Activated T-cell treated with anti-CD3 and anti-CD28 coated beads, Interleukin-2, amount 50 U/mL, for 4 hours (primary cell): ENCODE measurements around the gene CDH5. TPM values are rescaled to one million over a fixed set of nuclear protein-coding genes. Genes with fewer than 3 reads are reported as not detected.

Source experiments
- ATAC-seq, 2 donors: fragments of 200-7000 bp; cut with Tn5 transposase; one replicate each; pipeline ENCODE4 v1.10.0; 2021
- DNase-seq: peaks from one replicate; pipeline ENCODE4 v3.0.0-alpha.2; 2020
- H3K27me3 Mint-ChIP-seq: one replicate; pipeline ENCODE4 v1.8.0; 2021; ENCODE audit warnings: low read depth, mixed read lengths
- H3K36me3 Mint-ChIP-seq: one replicate; pipeline ENCODE4 v1.8.0; 2022; ENCODE audit warnings: mixed read lengths; ENCODE audit not compliant: insufficient read depth
- H3K4me1 Mint-ChIP-seq: one replicate; pipeline ENCODE4 v1.8.0; 2021; ENCODE audit warnings: low read depth, mixed read lengths
- H3K4me3 Mint-ChIP-seq: one replicate; pipeline ENCODE4 v1.8.0; 2021; ENCODE audit warnings: mild to moderate bottlenecking, moderate library complexity, mixed read lengths
- H3K9me3 Mint-ChIP-seq: one replicate; pipeline ENCODE4 v1.8.0; 2021; ENCODE audit warnings: mixed read lengths
- total RNA-seq, 3 donors: library from RNA; stranded (reverse); gene quantifications; one replicate each; pipeline ENCODE4 v1.2.1, GENCODE V29; 2021

The CDH5 gene
- total RNA-seq, 3 donors from 2014 or later: 0.13 TPM; not detected in 2

DNA sequence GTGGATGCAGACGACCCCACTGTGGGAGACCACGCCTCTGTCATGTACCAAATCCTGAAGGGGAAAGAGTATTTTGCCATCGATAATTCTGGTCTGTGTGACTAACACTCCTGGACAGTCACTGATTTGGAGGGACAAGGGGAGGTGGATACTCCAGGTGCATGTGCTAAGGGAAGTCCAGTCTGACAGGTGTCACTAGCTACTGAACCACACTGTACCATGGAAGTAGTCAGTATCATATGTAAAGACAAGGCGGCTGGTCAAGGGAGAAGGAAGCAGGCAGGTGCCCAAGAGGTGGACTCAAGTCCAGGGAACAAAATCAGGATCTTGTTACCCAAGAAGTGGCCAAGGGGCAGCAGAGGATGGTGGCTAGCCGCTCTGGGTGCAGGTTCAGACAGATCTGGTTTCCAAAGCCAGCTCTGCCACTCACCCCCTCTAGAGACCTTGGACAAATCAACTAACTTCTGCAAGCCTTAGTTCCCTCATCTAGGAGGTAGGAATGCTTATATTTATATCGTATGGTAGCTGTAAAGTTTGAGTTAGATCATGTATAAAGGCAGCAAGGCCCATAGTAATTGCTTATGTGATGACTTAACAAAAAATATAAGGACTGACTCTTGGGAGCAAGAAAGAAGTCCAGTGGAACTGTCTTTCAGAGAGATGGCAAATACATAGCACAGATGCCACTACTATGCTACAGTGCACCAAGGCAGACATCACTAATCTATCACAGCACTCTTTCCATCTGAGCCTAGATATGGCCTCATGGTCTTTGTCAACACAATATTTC is 22.1 kb downstream of the CDH5 start:
- Mint-ChIP-seq H3K9me3 (no peaks in the 10 kb centered on the region), H3K27me3 (peaks cover 1% of the 10 kb centered on the region), H3K4me1 (no peaks in the 10 kb centered on the region), H3K36me3 (no peaks in the 10 kb centered on the region), H3K4me3 (no peak overlapping the region)
- DNase-seq (no peak), ATAC-seq (no peak)

DNA sequence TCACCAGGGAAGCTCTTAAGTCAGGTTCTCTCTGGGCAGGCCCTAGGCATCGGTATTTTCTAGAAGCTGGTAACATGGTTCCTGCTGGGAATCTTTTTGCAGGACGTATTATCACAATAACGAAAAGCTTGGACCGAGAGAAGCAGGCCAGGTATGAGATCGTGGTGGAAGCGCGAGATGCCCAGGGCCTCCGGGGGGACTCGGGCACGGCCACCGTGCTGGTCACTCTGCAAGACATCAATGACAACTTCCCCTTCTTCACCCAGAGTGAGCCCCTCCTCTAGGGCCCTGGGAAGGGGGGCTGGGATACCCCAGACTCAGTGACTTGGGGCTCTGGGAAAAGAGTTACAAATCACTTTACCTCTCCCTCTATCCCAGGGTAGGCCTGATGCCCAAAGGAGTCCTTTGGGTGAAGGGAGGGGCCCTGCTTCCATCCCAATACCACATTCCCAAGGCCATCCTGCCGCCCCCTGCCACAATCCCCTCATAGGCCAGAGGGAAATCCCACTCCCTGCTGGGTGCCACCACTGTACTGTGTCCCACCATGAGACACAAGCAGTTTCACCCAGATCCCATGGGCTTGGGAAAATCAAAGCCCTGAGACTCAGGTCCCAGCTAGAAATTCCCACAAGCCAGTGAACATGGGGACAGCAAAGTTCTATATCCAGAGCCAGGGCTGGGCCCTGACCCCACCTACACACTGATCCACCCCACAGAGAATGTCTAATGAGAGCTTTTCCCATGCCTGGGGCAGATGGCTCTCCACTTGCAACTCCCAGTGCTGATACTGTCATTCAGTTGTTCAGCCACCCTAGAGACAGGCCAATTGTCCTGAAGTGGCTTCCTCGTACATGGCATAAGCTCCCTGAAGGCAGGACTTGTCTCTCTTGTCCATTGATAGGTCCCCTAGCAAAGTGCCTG is 23.0 kb downstream of the CDH5 start:
- Mint-ChIP-seq H3K4me3 (no peak overlapping the region), H3K36me3 (no peaks in the 10 kb centered on the region), H3K4me1 (no peaks in the 10 kb centered on the region), H3K27me3 (peaks cover 1% of the 10 kb centered on the region), H3K9me3 (no peaks in the 10 kb centered on the region)
- ATAC-seq (no peak), DNase-seq (no peak)

DNA sequence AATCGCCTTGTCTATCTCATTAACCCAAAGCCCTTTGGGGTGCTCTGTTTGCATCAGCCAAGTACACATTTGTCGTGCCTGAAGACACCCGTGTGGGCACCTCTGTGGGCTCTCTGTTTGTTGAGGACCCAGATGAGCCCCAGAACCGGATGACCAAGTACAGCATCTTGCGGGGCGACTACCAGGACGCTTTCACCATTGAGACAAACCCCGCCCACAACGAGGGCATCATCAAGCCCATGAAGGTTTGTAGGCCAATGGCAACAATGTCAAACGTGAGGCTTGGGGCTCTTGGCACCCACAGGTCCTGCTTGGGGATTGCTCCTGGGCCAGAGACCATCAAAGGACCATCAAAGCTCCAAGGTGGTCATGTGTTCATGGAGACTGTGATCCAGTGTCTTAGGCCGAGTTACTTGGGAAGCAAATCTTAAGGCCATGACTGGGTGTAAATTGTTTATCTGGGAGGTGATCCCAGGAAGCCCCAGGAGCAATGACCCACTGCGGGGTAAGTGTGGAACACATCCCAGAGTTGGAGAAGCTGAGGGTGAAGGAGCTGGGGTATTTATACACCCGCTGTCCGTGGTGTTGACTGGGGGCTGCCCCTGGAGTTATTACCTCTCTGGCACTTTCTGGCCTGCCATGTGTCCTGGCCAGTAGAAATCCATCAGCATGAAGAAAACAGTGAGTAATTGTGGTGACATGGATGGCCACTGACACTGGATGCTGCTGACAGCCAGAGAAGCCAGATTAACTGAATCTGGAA is 24.0 kb downstream of the CDH5 start:
- Mint-ChIP-seq H3K4me1 (no peaks in the 10 kb centered on the region), H3K27me3 (no peaks in the 10 kb centered on the region), H3K4me3 (no peak overlapping the region), H3K36me3 (no peaks in the 10 kb centered on the region), H3K9me3 (no peaks in the 10 kb centered on the region)
- ATAC-seq (no peak), DNase-seq (no peak)

DNA sequence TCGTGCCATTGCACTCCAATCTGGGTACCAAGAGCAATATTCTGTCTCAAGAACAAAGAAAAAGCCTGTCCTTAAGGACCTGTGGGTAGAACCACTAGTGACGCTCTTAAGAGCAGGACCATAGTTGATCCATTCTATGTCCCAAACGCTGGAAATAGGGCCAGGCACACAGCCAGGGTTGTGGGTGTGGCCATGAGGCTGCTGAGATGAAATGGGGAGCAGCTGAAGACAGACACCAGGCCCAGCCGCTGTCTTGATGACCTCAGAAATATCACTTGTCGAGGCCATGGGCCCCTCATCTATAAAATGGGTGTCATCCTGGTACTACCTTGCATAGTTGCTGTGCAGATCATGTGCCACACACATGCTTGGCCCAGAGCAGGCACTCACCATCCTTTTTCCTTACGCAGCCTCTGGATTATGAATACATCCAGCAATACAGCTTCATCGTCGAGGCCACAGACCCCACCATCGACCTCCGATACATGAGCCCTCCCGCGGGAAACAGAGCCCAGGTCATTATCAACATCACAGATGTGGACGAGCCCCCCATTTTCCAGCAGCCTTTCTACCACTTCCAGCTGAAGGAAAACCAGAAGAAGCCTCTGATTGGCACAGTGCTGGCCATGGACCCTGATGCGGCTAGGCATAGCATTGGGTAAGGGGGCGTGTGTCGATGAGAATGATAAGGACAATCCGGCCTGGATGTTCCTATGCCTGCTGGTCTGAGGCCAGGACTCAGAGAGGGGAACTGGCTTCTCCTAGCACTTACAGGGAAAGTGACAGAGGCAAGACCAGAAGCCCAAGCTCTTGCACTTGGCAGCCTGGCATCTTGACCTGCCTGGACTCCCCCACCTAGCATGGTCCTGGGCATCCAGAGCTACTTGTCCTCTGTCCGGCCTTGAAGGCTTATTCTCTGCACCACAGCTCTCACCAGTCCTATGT is 25.5 kb downstream of the CDH5 start:
- Mint-ChIP-seq H3K9me3 (no peaks in the 10 kb centered on the region), H3K4me3 (no peak overlapping the region), H3K4me1 (no peaks in the 10 kb centered on the region), H3K27me3 (peaks cover 2% of the 10 kb centered on the region), H3K36me3 (no peaks in the 10 kb centered on the region)
- ATAC-seq: no peak
- no peak for DNase-seq

DNA sequence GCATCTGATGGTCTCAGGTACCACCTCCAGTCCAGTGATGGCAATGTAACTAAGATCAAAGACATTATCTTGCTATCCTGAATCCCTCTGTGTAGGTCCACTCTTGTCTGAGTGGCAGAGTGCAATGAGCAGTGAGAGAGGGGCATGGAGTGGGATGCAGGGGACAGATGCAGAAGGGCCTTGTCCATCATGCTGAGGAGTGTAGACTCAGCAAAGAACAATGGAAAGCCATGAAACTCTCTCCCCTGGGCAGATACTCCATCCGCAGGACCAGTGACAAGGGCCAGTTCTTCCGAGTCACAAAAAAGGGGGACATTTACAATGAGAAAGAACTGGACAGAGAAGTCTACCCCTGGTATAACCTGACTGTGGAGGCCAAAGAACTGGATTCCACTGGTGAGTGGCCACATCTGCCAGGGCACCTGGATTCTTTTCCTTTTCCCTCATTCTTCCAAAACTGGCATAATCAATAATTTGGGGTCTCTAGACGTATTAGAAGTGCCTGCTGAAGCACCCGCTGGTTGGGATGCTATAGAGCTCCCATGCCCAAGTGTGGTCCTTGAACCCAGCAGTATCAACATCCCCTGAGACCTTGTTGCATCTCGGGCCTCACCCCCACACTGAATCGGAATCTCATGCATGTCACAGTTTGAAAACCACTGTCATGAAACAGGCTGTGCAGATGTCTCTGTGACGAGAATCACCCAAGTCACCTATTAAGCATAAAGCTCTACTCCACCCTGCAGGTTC is 29.5 kb downstream of the CDH5 start:
- no peaks in the 10 kb centered on the region for H3K4me1 Mint-ChIP-seq
- no peaks in the 10 kb centered on the region for H3K9me3 Mint-ChIP-seq
- DNase-seq (no peak), ATAC-seq (no peak)
- no peak overlapping the region for H3K4me3 Mint-ChIP-seq
- no peaks in the 10 kb centered on the region for H3K36me3 Mint-ChIP-seq
- H3K27me3 Mint-ChIP-seq: peaks cover 2% of the 10 kb centered on the region

DNA sequence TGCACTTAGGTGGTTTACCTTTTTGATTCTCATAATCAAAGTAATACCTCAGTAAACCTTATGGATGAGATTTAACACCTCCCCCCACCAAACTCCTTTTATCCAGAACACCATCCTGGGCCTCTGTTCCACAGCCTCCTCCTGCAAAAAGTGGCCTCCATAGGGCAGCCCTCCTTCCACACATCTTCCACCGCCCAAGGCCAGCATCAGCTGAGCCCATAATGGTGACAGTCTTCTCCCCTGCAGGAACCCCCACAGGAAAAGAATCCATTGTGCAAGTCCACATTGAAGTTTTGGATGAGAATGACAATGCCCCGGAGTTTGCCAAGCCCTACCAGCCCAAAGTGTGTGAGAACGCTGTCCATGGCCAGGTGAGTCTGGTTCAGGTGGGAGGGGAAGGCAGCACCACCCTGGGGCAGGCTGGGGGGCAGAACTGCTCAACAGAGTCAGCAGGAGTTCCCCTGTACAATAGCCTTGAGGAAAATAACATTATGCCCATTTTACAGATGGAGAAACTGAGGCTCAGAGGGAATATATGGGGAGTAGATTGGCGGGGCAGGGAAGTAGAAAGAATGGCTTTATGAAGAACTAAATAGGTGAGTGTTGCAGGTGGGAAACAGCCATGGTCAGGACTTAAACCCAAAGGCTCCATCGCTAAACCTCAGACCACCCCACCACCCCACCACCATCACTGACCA is 31.4 kb downstream of the CDH5 start:
- H3K4me1 Mint-ChIP-seq: no peaks in the 10 kb centered on the region
- ATAC-seq (no peak), DNase-seq (no peak)
- no peaks in the 10 kb centered on the region for H3K9me3 Mint-ChIP-seq
- H3K27me3 Mint-ChIP-seq: peaks cover 9% of the 10 kb centered on the region
- no peak overlapping the region for H3K4me3 Mint-ChIP-seq
- H3K36me3 Mint-ChIP-seq: no peaks in the 10 kb centered on the region

DNA sequence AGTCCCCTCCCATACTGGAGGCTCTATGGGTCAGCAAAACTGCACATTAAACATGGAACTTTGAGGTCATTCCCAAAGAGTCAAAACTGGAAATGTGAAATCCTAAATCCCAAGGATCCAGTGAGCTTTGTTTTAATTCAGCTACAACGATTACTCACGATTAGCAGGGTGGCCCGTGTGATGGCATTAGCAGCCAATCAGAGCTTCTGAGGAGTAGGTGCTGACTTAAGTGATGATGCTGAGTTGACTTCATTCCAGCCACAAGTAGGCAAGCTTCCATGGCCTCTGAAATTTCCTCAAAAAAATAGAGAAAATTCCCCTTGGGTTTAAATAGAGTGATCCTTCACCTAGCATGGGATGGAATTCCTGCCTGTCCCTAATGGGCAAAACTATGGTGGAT is 32.5 kb downstream of the CDH5 start:
- Mint-ChIP-seq H3K4me3 (no peak overlapping the region), H3K36me3 (no peaks in the 10 kb centered on the region), H3K27me3 (peaks cover 10% of the 10 kb centered on the region), H3K4me1 (no peaks in the 10 kb centered on the region), H3K9me3 (no peaks in the 10 kb centered on the region)
- ATAC-seq (no peak), DNase-seq (no peak)

DNA sequence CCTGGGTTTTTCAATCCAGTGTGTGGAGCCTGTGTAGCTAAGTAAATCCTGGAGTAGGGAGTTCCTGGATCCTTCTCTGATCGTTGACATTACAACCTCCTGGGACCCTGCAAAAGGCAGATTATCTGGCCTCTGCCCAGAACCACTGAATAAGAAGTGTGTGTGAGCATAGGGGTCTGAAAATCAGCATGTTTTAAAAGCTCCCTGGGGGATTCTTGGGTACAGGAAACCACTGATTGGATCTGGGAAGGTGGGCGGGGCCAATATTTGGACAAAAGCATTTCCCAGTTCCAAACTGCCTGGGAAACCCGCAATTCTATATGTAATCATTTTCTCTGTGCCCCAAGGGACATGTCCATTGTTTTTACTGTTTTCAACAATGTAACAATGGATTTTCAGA is 33.4 kb downstream of the CDH5 start:
- ATAC-seq (no peak), DNase-seq (no peak)
- no peak overlapping the region for H3K4me3 Mint-ChIP-seq

DNA sequence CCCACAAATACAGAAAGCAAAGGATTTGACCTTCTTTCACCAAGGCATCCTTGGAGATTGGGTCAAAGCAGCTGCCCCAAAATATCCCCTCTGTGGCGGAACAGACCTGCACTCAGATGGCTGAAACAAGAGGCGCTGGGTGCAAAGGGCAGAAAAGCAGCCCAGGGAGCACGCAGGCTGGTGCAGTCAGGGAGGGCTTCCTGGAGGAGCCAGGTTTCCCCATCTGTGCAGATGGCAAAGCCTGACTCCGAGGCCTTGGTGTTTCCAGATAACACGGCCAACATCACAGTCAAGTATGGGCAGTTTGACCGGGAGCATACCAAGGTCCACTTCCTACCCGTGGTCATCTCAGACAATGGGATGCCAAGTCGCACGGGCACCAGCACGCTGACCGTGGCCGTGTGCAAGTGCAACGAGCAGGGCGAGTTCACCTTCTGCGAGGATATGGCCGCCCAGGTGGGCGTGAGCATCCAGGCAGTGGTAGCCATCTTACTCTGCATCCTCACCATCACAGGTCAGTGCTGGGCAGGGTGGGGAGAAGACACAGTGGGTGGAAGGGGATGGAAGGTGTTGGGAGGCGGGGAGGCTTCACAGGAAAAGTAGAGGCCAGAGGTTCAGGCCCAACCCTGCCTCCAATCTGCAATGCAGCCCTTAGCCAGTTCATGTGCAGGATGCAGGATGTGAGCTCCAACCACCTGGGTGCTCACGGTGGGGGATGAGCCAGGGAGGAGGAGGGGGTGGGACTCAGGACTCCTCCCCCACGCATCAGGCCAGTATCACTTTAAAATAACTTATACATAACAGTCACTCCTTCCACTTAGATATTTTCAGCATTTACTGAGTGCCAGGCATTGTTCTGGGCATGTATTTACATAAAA is 34.3 kb downstream of the CDH5 start:
- H3K36me3 Mint-ChIP-seq: no peaks in the 10 kb centered on the region
- DNase-seq (no peak), ATAC-seq (no peak)
- H3K4me3 Mint-ChIP-seq: no peak overlapping the region
- H3K27me3 Mint-ChIP-seq: peaks cover 13% of the 10 kb centered on the region
- peaks cover 4% of the 10 kb centered on the region for H3K9me3 Mint-ChIP-seq
- no peaks in the 10 kb centered on the region for H3K4me1 Mint-ChIP-seq

More for the DNA sequence above, 33.4 kb downstream of the CDH5 start:
- no peaks in the 10 kb centered on the region for H3K36me3 Mint-ChIP-seq
- peaks cover 13% of the 10 kb centered on the region for H3K27me3 Mint-ChIP-seq
- peaks cover under 1% of the 10 kb centered on the region for H3K9me3 Mint-ChIP-seq
- no peaks in the 10 kb centered on the region for H3K4me1 Mint-ChIP-seq

DNA sequence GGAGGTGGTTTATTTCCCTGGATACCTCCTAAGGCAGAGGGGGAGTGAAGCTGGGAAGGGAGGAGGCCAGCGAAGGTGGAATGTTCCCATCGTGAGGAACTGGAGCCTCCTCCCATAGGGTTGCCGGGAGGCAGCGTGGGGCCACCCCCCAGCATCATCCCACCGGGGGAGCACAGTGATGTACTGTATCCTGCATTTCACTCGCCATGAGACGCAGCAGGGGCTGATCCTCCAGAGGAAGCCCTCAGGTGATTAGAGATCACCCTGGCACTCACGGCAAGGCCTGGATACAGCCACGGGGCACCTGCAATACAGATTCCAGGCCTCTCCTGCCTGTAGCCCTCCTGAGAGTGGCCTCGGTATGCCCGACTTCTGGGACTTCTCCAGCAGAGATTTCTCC is 35.1 kb downstream of the CDH5 start:
- Mint-ChIP-seq H3K36me3 (no peaks in the 10 kb centered on the region), H3K27me3 (peaks cover 10% of the 10 kb centered on the region), H3K4me3 (no peak overlapping the region), H3K9me3 (peaks cover 4% of the 10 kb centered on the region), H3K4me1 (no peaks in the 10 kb centered on the region)
- DNase-seq: no peak
- no peak for ATAC-seq

DNA sequence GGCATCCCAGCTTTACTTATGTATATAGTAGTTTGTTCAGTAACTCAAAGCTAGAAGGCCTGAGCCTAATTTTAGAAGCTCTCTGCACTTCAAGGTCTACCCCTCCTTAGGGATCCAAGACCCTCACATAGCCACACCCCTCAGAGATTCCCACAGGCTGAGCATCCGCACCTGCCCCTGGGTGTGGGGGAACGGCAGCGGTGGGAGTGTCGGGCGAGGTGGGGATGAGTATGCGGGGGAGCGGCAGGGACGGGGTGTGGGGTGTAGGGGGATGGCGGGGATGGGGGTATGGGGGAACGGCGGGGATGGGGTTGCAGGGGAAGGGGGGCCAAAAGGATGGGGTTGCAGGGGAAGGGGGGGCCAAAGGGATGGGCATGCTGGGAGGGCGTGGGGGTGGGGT is 35.7 kb downstream of the CDH5 start:
- peaks cover 12% of the 10 kb centered on the region for H3K27me3 Mint-ChIP-seq

More for the DNA sequence above, 35.7 kb downstream of the CDH5 start:
- no peak for DNase-seq
- no peak for ATAC-seq
- peaks cover 4% of the 10 kb centered on the region for H3K9me3 Mint-ChIP-seq
- no peak overlapping the region for H3K4me3 Mint-ChIP-seq
- peaks cover 4% of the 10 kb centered on the region for H3K4me1 Mint-ChIP-seq
- H3K36me3 Mint-ChIP-seq: no peaks in the 10 kb centered on the region
